Stimulated activated CD4-positive, alpha-beta T cell treated with anti-CD3 and anti-CD28 coated beads, Interleukin-1b, Interleukin-23, amount 100 ng/mL, for 48 hours (primary cell): Measurements from ENCODE around the gene GPA33.
A peak's percentile ranks its signal among the peaks of the same experiment; 100 is the strongest.

ENCODE experiments used
- DNase-seq: peaks from one replicate; pipeline ENCODE4 v3.0.0-alpha.2; 2020

Gene GPA33

GRCh38 chr1:167090314-167090942, at the start of gene GPA33:
GPA33 (minus strand) TSS chr1:167090377; CDS start chr1:167090287, 90 bp downstream.
- DNase-seq = peak; percentile 18

GRCh38 chr1:167138703-167139102, 48.5 kb upstream of the GPA33 start:
- no peak for DNase-seq

- DNase-seq = no peak
Observed at GRCh38 chr1:167137793-167138510, 47.8 kb upstream of the GPA33 start.

GRCh38 chr1:167137332-167137781, 47.2 kb upstream of the GPA33 start:
- no peak for DNase-seq

- DNase-seq = no peak
Observed at GRCh38 chr1:167136806-167137205, 46.6 kb upstream of the GPA33 start.

- DNase-seq = no peak
Observed at GRCh38 chr1:167136191-167136614, 46.0 kb upstream of the GPA33 start.

GRCh38 chr1:167135281-167135840, 45.2 kb upstream of the GPA33 start:
- no peak for DNase-seq

- DNase-seq = no peak
Observed at GRCh38 chr1:167132301-167133010, 42.3 kb upstream of the GPA33 start.

GRCh38 chr1:167130829-167131510, 40.8 kb upstream of the GPA33 start:
- DNase-seq = no peak

GRCh38 chr1:167128261-167129227, 38.4 kb upstream of the GPA33 start:
- no peak for DNase-seq

GRCh38 chr1:167127661-167128060, 37.5 kb upstream of the GPA33 start:
- DNase-seq = no peak

GRCh38 chr1:167127236-167127635, 37.1 kb upstream of the GPA33 start:
- DNase-seq = no peak

- no peak for DNase-seq
Observed at GRCh38 chr1:167126811-167127210, 36.6 kb upstream of the GPA33 start.

GRCh38 chr1:167126317-167126716, 36.1 kb upstream of the GPA33 start:
- no peak for DNase-seq

GRCh38 chr1:167122568-167122967, 32.4 kb upstream of the GPA33 start:
- no peak for DNase-seq

- no peak for DNase-seq
Observed at GRCh38 chr1:167122121-167122480, 31.9 kb upstream of the GPA33 start.

GRCh38 chr1:167121375-167122120, 31.4 kb upstream of the GPA33 start:
- peak; percentile 19 for DNase-seq

GRCh38 chr1:167120899-167121298, 30.7 kb upstream of the GPA33 start:
- no peak for DNase-seq

GRCh38 chr1:167119696-167120095, 29.5 kb upstream of the GPA33 start:
- DNase-seq = no peak

GRCh38 chr1:167118188-167118587, 28.0 kb upstream of the GPA33 start:
- DNase-seq = no peak

GRCh38 chr1:167117225-167117624, 27.0 kb upstream of the GPA33 start:
- no peak for DNase-seq
